NCI-H2227 (cell line): ENCODE data around the gene TUBB.
"Not testable (repeated sequence)": the region's sequence is repeated elsewhere in the genome, so short reads cannot be mapped to it uniquely, and the experiment has no call there.

Source experiments
- DNase-seq: peaks from one replicate; lab custom pipeline; 2025; ENCODE audit not compliant: unreplicated experiment; lab: John Stamatoyannopoulos, UW

TUBB gene

GRCh38 chr6:30717845-30718720 is 2.1 kb upstream of the TUBB start:
- not testable (repeated sequence) for DNase-seq

GRCh38 chr6:30719356-30719755 is 796 bp upstream of the TUBB start:
- DNase-seq, result peak; percentile 46

- DNase-seq, result peak; percentile 90
These were observed 616 bp downstream of the TUBB start for GRCh38 chr6:30720738-30721197.

DNA sequence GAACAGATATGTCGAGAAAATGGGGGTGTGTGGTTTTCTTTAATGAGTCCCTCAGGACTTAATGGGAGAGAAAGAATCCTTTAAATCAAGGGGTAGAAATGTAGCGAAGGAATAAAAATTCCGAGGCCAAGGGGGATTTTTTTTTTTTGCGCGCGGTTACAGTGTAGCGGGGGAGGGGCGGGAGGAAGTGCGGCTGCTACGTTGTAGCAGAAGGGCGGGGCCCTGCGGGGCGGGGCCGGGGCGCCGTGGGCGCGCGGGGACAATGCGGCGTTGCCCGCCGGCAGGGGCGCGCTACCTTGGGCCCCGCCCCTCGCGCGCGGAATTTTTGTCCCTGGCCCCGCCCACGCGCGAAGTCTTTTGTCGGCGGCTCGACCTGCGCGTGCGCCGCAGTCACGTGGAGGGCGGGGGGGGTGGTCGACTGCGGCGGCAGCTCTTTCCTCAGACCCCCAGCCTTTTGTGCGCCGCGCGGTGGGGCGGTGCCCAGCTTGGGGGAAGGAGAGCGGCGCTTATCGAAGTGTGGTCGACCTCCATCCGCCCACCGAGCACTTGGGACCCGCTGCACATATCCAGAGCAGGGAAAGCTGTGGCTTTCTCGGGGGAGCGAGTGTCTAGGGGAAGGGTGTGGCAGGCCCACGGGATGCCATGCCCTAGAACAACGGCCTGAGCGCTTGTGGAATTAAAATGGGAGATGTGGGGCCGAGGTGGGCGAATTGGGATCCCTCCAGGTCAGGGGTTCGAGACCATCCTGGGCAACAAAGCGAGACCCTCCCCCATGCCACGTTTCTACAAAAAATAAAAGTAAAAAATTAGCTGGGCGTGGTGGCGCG is 1.3 kb downstream of the TUBB start:
- peak; percentile 97 for DNase-seq

GRCh38 chr6:30722025-30722279 is 1.8 kb downstream of the TUBB start:
- not testable (repeated sequence) for DNase-seq

DNA sequence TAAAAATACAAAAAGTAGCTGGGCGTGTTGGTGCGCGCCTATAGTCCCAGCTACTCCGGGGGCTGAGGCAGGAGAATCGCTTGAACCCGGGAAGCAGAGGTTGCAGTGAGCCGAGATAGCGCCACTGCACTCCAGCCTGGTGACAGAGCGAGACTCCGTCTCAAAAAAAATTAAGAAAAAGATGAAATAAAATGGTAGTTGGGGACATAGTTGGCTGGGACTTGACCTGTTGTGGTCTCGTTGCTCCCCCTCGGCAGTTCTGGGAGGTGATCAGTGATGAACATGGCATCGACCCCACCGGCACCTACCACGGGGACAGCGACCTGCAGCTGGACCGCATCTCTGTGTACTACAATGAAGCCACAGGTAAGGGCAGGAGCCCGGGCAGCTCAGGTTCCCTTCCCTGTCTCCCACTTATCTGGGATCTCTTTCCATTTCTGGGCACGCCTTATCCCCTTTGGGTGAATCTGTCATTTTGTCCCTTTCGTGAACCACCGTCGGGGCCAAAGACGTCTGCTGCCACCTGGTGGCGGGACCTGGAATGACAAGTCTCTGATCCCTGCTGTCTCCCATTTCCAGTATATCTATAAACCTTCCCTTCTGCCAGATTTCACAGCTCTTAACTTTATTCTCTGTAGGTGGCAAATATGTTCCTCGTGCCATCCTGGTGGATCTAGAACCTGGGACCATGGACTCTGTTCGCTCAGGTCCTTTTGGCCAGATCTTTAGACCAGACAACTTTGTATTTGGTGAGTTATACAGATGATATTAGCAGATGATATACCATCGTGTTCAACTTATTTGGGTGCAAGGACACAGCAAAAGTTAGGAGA is 2.3 kb downstream of the TUBB start:
- DNase-seq, result peak; percentile 86

- DNase-seq, result not testable (repeated sequence)
These were observed 3.1 kb downstream of the TUBB start for GRCh38 chr6:30723159-30723842.

- DNase-seq, result not testable (repeated sequence)
These were observed 3.9 kb downstream of the TUBB start for GRCh38 chr6:30723843-30724741.

- DNase-seq, result no peak
These were observed 4.9 kb downstream of the TUBB start for GRCh38 chr6:30724906-30725667.

GRCh38 chr6:30725713-30726505 is 5.8 kb downstream of the TUBB start:
- DNase-seq, result peak; percentile 16

- DNase-seq, result no peak
These were observed 6.6 kb downstream of the TUBB start for GRCh38 chr6:30726506-30727413.

GRCh38 chr6:30727920-30728553 is 7.9 kb downstream of the TUBB start:
- peak; percentile 10 for DNase-seq

DNA sequence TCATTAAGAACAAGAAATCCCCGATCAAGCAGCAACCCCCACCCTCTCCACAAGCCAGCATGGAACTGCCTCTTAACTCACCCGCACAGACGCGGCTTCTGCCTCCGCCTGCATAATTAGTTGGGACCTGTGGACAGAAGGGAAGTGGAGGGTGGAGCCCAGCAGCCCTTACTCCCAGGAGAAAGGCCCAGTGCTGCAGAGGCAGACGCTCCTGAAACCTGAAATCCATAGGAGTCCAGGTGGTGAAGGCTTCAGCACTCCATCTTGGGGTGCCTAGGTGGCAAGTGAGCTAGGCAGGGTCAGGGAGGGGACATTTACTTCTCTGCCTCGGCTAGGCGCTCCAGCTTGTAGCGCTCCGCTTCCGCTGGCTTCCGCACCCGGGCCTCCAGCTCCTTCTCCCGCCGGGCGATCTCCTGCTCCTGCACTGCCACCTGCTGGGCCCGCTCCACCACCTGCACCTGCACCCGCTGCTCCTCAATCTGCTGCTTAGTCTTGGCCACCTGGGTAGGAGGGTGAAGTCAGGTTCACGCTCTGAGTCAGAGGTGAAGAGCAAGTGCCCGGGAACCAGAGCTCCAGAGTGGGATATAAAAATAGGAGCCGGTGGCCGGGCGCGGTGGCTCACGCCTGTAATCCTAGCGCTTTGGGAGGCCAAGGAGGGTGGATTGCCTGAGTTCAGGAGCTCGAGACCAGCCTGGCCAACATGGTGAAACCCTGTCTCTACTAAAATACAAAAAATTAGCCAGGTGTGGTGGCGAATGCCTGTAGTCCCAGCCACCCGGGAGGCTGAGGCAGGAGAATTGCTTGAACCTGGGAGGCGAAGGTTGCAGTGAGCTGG is 10.7 kb downstream of the TUBB start:
- DNase-seq, result peak; percentile 84

DNA sequence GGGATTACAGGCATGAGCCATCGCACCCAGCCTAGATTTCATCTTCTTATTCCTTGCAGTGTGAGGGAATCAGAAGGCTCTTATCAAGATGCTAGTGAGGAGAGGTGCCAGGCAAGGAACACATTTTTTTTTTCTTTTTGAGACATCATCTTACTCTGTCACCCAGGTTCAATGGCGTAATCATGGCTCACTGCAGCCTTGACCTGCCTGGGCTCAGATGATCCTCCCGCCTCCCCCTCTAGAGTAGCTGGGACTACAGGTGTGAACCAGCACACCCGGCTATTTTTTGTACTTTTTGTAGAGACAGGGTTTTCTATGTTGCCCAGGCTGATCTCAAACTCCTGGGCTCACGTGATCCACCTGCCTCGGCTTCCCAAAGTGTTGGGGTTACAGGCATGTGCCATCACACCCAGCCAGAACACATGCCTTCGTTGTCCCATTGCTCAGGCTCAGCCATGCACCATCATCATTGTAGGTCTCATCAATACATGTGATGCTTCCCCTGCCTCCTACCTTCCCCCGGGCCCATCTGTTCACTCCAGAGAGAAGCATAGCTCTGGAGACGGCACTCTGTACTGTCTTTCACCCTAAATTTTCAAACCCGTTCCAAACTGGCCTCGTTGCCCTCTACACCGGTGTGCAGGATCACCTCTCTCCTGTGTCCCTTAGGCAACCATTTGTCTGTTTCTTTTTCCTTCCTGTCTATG is 12.2 kb downstream of the TUBB start:
- DNase-seq, result no peak

DNA sequence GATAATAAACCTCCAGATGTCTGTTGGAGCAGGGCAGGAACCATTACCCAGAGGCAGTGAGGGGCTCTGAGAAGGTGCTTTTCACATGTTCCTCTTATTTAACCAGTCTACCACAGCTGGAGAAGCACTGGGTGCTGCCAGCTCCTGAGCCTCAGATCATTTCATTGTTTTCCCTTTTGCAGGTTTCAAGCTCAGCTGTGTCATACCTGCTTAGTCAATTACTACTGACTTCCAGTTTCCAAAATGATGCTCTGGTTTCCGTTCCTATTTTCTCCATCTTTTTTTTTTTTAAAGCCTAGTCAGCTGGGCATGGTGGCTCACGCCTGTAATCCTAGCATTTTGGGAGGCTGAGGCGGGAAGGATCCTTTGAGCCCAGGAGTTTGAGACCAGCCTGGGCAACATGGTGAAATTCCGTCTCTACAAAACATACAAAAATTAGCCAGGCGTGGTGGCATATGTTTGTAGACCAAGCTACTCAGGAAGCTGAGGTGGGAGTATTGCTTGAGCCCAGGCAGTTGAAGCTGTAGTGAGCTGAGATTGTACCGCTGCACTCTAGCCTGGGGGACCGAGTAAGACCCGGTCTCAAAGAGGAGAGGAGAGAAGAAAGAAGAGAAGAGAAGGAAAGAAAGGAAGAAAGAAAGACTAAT is 15.6 kb downstream of the TUBB start:
- DNase-seq, result no peak
